GM12875 (cell line): Measurements from ENCODE around the gene FBN1.

Experiments
- H3K4me3 ChIP-seq: one replicate; pipeline ENCODE4 v1.5.1; 2011; ENCODE audit warnings: low read depth, low read length, control low read depth
- CTCF ChIP-seq: IDR thresholded peaks from 2 replicates; pipeline ENCODE4 v1.5.1; 2011; ENCODE audit warnings: low read depth, mild to moderate bottlenecking, control low read depth, inconsistent platforms, low read length, moderate library complexity, borderline replicate concordance; ENCODE audit not compliant: insufficient read depth

FBN1 gene

DNA sequence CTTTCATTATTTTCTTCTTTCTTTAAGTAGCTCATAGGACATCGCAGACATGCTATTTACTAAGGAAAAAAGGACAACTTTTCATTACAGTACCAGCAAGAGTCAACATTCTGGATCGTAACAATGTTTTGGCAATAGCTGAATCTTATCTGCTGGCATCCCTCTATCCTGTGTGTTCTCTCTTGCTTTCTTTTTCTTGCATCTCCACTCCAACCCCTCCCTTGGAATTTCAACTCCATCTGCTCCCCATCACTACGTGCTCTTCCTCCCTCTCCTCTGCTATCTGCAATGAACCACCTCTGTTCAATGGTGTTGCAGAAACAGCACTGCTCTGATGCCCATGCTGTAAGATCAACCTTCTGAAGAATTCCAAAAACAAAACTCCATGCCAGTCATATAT is 106.6 kb downstream of the FBN1 start:
- H3K4me3 ChIP-seq = no peak overlapping the region
- TF ChIP-seq CTCF = no peak

- H3K4me3 ChIP-seq = no peak overlapping the region
- TF ChIP-seq CTCF = no peak
Observed at GRCh38 chr15:48537271-48538113, 108.0 kb downstream of the FBN1 start.

DNA sequence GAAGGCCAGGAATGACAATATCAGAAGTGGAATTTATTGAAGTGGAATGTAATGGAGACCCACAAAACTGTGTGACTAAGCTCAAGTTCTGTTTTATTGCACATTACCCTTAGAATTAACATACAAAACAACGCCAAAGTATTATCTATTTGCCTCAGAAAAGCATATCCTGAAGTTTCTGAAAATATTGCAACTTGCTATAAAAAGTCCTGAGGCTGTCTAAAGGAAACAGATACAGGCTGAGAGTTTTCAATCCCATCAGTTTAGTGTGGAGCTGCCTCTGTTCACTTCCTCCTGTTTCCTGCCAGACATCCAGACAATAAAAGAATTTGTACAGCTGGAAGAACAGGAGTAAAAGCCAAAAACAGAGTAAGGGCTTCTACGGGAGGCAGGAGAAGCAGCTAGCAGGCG is 108.8 kb downstream of the FBN1 start:
- TF ChIP-seq CTCF = no peak
- H3K4me3 ChIP-seq = no peak overlapping the region

GRCh38 chr15:48533982-48534381 is 111.5 kb downstream of the FBN1 start:
- no peak for TF ChIP-seq CTCF

GRCh38 chr15:48532946-48533345 is 112.6 kb downstream of the FBN1 start:
- no peak for TF ChIP-seq CTCF
- no peak overlapping the region for H3K4me3 ChIP-seq

More at GRCh38 chr15:48533982-48534381, 111.5 kb downstream of the FBN1 start:
- H3K4me3 ChIP-seq = no peak overlapping the region

GRCh38 chr15:48530528-48530927 is 115.0 kb downstream of the FBN1 start:
- no peak for TF ChIP-seq CTCF
- H3K4me3 ChIP-seq = no peak overlapping the region

DNA sequence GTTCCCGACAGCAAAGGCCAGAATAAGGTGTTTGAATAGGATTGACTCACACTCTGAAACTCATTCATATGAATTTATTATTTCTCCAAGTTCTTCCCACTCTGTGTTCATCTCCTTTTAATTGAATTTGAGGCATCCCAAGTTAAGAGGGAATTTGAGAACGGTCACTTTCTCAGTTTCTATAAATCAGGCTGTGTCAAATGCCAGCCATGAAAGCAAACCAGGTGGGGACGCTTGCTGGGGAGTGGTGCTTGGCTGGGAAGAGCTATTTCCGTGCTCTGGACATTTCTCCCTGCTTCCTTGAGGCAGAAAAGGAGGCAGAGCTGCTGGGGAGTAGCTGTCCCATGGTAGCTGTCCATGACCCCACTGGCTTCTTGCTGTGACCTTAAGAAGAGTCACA is 116.6 kb downstream of the FBN1 start:
- H3K4me3 ChIP-seq = no peak overlapping the region
- no peak for TF ChIP-seq CTCF
